ENCODE data around the gene LINGO3. TPM values are rescaled to one million over a fixed set of nuclear protein-coding genes. Genes with fewer than 3 reads are reported as not detected.

The LINGO3 gene
- total and polyA plus RNA-seq, 10 of the 15 experiments (the other 5 are each of a cell fraction or from before 2014, with no cell fraction given) = 0.09 to 2.0 (median 0.40) TPM; not detected in 5

DNA sequence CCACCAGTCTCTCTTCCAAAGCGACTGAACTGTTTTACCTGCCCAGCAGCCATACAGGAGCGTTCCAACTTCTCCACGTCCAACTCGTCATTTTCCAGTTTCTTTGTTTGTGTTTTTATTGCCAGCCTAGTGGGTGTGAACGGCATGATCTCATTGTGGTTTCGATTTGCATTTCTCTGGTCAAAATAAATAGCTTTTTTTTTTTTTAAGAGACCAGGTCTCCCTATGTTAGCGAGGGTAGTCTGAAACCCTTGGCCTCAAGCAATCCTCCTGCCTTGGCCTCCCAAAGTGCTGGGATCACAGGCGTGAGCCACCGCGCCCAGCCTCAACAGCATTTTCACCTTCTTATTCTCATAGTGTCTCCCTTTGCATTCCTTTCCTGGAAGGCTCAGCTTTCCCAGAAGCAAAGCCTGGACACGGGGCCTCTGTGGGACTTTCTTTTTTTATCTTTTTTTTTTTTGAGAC lies 47.6 kb downstream of the LINGO3 start (continued):
- TF ChIP-seq, protein P1, sequence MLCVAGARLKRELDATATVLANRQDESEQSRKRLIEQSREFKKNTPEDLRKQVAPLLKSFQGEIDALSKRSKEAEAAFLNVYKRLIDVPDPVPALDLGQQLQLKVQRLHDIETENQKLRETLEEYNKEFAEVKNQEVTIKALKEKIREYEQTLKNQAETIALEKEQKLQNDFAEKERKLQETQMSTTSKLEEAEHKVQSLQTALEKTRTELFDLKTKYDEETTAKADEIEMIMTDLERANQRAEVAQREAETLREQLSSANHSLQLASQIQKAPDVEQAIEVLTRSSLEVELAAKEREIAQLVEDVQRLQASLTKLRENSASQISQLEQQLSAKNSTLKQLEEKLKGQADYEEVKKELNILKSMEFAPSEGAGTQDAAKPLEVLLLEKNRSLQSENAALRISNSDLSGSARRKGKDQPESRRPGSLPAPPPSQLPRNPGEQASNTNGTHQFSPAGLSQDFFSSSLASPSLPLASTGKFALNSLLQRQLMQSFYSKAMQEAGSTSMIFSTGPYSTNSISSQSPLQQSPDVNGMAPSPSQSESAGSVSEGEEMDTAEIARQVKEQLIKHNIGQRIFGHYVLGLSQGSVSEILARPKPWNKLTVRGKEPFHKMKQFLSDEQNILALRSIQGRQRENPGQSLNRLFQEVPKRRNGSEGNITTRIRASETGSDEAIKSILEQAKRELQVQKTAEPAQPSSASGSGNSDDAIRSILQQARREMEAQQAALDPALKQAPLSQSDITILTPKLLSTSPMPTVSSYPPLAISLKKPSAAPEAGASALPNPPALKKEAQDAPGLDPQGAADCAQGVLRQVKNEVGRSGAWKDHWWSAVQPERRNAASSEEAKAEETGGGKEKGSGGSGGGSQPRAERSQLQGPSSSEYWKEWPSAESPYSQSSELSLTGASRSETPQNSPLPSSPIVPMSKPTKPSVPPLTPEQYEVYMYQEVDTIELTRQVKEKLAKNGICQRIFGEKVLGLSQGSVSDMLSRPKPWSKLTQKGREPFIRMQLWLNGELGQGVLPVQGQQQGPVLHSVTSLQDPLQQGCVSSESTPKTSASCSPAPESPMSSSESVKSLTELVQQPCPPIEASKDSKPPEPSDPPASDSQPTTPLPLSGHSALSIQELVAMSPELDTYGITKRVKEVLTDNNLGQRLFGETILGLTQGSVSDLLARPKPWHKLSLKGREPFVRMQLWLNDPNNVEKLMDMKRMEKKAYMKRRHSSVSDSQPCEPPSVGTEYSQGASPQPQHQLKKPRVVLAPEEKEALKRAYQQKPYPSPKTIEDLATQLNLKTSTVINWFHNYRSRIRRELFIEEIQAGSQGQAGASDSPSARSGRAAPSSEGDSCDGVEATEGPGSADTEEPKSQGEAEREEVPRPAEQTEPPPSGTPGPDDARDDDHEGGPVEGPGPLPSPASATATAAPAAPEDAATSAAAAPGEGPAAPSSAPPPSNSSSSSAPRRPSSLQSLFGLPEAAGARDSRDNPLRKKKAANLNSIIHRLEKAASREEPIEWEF (IDR thresholded peaks at IDR 0.05; ENCODE audit: insufficient replicate concordance, low read depth, low read length) = no peak
- TF ChIP-seq, protein P2, sequence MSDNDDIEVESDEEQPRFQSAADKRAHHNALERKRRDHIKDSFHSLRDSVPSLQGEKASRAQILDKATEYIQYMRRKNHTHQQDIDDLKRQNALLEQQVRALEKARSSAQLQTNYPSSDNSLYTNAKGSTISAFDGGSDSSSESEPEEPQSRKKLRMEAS (IDR thresholded peaks at IDR 0.05; ENCODE audit: low read depth, low read length) = no peak
- TF ChIP-seq, protein P3, sequence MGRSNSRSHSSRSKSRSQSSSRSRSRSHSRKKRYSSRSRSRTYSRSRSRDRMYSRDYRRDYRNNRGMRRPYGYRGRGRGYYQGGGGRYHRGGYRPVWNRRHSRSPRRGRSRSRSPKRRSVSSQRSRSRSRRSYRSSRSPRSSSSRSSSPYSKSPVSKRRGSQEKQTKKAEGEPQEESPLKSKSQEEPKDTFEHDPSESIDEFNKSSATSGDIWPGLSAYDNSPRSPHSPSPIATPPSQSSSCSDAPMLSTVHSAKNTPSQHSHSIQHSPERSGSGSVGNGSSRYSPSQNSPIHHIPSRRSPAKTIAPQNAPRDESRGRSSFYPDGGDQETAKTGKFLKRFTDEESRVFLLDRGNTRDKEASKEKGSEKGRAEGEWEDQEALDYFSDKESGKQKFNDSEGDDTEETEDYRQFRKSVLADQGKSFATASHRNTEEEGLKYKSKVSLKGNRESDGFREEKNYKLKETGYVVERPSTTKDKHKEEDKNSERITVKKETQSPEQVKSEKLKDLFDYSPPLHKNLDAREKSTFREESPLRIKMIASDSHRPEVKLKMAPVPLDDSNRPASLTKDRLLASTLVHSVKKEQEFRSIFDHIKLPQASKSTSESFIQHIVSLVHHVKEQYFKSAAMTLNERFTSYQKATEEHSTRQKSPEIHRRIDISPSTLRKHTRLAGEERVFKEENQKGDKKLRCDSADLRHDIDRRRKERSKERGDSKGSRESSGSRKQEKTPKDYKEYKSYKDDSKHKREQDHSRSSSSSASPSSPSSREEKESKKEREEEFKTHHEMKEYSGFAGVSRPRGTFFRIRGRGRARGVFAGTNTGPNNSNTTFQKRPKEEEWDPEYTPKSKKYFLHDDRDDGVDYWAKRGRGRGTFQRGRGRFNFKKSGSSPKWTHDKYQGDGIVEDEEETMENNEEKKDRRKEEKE (IDR thresholded peaks at IDR 0.05) = no peak
- TF ChIP-seq NFIC (IDR thresholded peaks at IDR 0.05; ENCODE audit: low read depth, low read length) = peak; percentile 31; the same call in 1 of the 2 replicates
- TF ChIP-seq IKZF2 (IDR thresholded peaks at IDR 0.05) = peak; percentile 80 to 83
- TF ChIP-seq SMAD5 (IDR thresholded peaks at IDR 0.05; ENCODE audit: low read depth) = no peak
- TF ChIP-seq JUND (IDR thresholded peaks at IDR 0.05; ENCODE audit: low read depth, low read length) = peak; percentile 30; the same call in 1 of the 2 replicates
- TF ChIP-seq, protein P4, sequence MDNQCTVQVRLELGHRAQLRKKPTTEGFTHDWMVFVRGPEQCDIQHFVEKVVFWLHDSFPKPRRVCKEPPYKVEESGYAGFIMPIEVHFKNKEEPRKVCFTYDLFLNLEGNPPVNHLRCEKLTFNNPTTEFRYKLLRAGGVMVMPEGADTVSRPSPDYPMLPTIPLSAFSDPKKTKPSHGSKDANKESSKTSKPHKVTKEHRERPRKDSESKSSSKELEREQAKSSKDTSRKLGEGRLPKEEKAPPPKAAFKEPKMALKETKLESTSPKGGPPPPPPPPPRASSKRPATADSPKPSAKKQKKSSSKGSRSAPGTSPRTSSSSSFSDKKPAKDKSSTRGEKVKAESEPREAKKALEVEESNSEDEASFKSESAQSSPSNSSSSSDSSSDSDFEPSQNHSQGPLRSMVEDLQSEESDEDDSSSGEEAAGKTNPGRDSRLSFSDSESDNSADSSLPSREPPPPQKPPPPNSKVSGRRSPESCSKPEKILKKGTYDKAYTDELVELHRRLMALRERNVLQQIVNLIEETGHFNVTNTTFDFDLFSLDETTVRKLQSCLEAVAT (IDR thresholded peaks at IDR 0.05) = peak; percentile 62; the same call in 1 of the 2 replicates
- TF ChIP-seq ATF7 (IDR thresholded peaks at IDR 0.05; ENCODE audit: low read depth) = peak; percentile 96
- TF ChIP-seq RUNX3 (IDR thresholded peaks at IDR 0.05; ENCODE audit: low read length) = peak; percentile 96
- TF ChIP-seq, protein P5, sequence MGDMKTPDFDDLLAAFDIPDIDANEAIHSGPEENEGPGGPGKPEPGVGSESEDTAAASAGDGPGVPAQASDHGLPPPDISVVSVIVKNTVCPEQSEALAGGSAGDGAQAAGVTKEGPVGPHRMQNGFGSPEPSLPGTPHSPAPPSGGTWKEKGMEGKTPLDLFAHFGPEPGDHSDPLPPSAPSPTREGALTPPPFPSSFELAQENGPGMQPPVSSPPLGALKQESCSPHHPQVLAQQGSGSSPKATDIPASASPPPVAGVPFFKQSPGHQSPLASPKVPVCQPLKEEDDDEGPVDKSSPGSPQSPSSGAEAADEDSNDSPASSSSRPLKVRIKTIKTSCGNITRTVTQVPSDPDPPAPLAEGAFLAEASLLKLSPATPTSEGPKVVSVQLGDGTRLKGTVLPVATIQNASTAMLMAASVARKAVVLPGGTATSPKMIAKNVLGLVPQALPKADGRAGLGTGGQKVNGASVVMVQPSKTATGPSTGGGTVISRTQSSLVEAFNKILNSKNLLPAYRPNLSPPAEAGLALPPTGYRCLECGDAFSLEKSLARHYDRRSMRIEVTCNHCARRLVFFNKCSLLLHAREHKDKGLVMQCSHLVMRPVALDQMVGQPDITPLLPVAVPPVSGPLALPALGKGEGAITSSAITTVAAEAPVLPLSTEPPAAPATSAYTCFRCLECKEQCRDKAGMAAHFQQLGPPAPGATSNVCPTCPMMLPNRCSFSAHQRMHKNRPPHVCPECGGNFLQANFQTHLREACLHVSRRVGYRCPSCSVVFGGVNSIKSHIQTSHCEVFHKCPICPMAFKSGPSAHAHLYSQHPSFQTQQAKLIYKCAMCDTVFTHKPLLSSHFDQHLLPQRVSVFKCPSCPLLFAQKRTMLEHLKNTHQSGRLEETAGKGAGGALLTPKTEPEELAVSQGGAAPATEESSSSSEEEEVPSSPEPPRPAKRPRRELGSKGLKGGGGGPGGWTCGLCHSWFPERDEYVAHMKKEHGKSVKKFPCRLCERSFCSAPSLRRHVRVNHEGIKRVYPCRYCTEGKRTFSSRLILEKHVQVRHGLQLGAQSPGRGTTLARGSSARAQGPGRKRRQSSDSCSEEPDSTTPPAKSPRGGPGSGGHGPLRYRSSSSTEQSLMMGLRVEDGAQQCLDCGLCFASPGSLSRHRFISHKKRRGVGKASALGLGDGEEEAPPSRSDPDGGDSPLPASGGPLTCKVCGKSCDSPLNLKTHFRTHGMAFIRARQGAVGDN (IDR thresholded peaks at IDR 0.05) = no peak
- no peak for TF ChIP-seq POLR2AphosphoS5 (IDR thresholded peaks at IDR 0.05; ENCODE audit: low read length)

Measured in GM12878 (cell line).